Stimulated activated CD8-positive, alpha-beta memory T cell treated with anti-CD3 and anti-CD28 coated beads, Interleukin-7, amount 100 ng/mL, for 24 hours (primary cell): ENCODE data around the gene ING5.
"Not testable (repeated sequence)": the region's sequence is repeated elsewhere in the genome, so short reads cannot be mapped to it uniquely, and the experiment has no call there.

Experiments used
- DNase-seq: peaks from one replicate; pipeline ENCODE4 v3.0.0-alpha.2; 2020; ENCODE audit warnings: low read depth

The ING5 gene

DNA sequence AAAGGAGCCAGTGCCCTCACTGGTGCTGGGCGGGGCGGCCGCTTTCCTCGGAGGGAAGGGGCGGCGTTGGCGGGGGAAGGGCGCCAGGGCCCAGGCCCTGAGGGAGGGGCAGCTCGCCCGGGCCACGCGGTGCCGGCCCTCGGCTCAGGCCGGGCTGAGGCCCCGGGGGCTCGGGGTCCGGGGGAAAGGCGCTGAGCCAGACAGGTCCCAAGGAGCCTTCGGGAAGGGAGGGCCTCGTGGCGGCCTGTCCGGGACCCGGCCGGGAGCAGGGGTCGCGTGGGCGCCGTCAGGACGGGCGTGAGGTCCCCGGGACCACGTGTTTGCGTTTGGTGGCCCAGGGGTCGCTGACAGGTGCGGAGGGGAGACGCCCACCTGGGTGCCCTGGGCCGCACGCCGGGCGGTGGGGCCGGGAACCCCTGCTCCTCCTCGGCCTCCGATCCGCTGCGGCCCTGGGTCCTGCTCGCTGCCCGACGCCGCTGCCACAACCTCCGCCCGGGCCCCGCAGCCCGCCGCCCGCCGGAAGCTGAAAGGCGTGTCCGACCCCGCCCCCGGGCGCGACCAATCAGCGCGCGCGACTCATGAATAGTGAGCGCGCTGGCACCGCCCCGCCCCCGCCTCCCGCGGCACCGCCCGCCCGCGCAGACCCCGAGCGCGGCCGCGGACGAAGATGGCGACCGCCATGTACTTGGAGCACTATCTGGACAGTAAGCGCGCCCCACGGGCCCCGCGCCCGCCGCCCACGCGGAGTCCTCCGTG, at the start of gene ING5:
Gene ING5 (plus strand): TSS at position 641 of the 756 bp plus-strand sequence. CDS start 27 bp downstream, at position 668.
- peak; percentile 93 for DNase-seq

DNA sequence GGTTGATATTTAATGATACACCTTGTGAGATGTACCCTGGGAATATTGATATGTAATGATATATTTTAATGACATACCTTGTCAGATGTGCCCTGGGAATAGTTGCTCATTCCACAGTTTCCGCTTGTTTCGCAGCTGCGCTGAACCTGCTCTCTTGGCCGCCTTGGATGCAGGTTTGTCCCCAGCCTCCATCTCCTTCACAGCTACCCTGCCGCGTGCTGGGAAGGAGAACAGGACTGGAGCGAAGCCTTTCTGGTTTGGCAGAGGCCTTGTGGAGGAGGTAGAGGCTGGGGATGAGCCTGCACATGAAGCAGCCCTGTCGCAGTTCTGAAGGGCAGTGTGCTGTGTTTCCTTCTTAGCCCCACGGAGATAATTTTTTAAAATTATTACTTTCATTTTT, 49.7 kb upstream of the ING5 start:
- no peak for DNase-seq

DNA sequence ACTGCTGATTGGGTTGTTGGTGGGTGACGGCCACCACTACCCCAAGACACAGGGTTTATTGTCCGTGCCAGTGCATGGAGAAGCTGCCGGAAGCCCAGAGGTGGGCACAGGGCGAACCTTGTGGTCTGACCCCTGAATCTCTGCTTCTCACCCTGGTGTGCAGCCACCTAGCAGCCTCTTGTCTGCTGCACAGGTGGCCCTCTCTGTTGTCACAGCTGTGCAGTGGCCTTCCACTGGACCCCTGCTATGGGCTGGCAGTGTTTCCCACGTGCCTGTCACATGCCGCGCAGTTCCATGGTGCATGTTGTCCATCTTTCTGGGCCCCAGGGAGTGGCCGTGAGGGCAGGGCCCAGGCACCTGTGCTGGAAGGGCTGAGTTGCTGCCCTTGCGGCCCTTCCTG, 49.1 kb upstream of the ING5 start:
- DNase-seq: no peak

DNA sequence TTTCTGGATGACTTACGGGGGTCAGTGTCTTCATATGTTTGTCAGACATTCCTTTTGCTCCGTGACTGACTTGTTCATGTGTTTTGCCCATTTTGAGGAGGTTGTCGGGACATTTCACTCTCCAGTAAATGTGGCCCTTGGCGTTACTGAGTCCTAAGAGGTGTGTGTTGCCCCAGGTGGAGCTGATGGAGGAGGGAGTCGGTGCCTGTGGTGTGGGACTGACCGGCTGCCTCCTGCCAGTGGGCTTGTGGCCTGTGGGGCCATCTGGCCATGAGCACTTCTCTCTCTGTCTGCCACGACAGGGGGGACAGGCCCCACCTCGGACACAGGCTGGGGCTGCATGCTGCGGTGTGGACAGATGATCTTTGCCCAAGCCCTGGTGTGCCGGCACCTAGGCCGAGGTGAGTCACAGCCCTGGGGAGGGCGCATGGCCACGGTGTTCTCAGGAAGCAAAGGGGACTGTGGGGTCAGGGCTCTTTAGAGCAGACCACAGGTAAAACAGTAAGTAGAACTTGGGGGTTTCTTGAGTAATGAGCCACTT, 48.6 kb upstream of the ING5 start:
- DNase-seq: no peak

DNA sequence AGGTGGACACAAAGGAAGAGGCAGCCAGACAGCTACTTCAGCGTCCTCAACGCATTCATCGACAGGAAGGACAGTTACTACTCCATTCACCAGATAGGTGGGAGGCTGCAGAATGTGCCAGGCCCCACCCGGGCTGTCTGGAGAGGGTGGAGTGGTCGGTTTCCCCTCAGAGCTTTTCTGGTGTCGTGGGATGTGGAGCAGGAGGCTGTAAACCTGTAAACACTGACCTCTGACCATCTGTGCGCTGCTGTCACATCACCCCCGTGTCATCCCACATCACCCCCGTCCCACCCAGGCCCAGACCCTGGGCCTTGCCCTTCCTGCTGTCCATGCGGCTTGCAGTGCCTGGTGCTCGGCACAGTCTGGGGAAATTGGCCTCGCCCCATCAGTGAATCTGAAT, 47.3 kb upstream of the ING5 start:
- DNase-seq: no peak

DNA sequence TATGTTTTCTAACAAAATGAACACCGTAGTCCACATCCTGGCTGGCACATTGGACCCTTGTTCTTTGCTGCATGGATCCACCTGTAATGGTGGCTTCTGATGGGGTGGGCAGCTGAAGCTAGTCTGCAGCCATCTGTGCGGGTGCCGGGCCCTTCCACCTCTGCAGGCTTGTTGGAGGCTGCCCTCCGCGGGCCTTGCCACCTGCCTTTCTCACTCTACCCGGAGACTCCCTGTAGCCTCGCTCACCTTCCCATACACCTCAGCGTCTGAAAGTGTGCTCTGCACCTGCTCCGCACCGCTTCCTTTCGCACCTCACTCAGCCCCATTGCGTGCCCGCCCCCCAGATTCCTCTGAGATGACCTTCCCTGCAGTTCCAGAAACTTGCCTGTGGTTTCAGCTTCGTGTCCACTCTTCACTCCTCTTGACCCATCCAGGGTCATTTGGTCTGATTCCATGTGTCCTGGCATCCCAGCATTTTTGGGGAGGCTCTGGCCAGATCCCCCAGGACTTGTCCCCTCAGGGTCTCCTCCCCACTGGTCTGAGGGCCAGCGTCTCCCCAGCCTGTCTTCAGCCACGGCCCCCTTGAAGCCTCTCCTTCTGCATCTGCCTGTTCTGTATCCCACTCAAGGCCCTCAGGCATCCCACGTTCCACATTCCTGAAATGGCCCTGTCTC, 46.2 kb upstream of the ING5 start:
- no peak for DNase-seq

DNA sequence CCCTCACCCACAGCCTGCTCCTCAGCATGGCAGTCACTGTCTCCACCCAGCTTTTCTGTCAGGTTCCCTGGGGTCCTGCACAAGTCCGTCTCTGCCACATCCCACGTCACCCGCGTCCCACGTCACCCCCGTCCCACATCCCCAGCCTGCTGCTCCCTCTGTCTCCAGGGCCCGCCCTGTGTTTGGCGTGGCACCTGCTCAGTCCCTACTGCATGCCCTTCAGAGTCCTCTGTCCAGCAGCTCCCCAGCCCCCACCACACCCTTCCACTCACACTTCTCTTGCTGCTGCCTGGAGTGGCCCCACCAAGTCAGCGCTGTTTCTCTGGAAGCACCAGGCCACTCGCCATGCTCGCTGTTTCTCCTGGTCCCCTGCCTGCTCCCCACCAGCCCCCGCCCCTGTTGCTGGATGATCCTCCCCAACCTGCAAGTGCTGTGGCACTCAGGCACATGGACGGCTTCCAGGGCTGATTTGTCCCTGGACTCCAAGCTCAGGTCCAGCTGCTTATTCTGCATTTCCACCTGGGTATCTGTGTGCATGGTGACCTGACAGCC, 45.6 kb upstream of the ING5 start:
- no peak for DNase-seq

DNA sequence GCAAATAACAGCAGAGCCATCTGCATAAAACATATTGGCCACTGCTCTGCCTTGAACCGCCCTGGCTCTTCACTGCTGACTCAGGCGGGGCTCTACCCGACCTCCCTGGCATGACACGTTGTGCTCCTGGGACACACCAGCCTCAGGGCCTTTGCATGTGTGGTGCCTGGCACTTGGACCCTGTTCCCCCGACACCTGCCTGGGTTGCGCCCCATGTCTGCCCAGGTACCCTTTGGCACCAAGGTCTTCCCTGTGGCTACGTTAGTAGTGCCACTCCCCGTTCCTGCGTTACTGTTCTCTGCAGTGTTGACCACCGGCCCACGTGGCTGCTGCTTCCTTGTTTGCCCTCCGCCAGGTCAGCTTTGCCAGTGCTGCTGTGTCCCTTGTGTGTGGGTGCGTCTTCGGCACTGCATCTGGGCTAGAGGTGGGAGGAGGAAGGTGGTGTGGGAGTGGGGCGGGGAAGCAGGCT, 44.0 kb upstream of the ING5 start:
- DNase-seq: no peak

DNA sequence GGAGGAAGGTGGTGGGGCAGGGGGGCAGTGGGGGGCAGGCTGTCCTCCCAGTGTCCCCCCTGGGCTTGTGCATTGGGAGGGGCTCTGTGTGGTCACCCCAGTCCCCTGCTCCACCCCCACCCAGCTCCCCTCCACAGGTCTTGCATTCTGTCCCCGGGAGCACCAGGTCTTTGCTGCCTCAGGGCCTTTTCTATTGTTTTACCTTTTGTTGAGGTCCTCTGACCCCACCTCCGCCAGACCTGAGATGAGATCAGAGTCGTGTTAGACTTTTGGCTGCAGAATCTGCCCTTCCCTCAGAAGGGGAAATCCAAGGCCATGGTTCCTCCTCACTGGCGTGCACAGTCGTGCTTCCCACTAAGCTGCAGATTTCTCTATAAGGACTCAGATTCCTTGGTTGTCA, 43.5 kb upstream of the ING5 start:
- no peak for DNase-seq

DNA sequence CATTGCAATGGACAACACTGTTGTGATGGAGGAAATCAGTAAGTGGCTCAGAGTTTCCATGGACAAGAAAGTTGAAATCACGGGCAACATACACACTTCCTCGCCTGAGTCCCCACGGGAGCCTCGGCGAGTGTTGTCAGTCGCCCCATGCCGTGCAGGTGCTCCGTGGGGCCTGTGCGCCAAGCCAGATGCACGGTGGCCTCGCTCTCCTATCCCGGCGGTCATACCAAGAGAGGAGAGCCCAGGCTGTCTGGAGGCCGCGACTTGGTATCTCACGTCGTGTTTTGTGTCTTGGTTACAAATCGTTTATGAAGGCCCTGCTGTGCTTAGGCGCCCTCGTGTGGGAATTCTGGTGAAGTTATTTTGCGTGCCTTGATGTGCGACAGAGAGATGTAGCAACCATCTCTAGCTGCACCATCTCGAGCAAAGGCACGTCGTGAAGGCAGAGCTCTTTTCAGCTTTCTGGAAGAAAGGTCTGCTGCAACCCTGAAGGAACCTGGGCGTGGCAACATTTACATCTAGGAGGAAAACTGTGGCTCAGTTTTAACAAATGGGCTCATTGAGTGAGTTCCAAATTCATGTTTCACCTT, 42.6 kb upstream of the ING5 start:
- DNase-seq: no peak

DNA sequence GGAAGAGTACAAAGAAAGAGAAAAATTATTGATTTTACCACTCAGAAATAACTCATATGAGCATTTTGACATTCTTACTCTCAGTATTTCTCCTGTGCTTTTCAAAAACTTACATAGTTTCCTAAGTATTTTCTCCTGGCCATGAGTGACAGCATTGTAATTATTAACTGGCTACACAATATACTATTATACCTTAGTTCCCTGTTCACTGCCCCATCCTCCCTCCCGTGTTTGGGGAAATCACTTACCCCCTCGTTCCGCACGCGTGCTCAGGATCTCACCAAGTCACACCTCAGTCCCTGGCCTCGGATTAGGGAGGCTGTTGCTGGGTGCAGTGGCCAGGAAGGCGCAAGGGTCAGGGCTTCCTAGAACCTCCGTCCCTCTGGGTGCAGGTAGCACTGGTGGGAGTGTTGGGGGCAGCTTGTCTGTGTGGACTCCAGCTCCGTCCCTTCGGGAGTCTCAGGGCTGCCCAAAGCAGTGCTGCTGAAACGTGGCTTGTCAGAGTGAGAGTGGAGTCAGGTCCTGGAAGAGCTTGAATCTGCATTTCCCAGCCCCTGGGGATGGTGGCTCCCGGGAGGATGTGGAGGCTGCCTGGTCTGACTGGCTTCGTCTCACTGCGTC, 41.1 kb upstream of the ING5 start:
- no peak for DNase-seq

DNA sequence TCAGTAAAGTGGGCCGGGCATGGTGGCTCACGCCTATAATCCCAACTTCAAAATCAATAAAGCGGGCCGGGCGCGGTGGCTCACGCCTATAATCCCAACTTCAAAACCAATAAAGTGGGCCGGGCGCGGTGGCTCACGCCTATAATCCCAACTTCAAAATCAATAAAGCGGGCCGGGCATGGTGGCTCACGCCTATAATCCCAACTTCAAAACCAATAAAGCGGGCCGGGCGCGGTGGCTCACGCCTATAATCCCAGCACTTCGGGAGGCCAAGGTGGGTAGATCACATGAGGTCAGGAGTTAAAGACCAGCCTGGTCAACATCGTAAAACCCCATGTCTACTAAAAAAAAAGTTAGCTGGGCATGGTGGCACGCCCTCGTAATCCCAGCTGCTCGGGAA, 39.1 kb upstream of the ING5 start:
- not testable (repeated sequence) for DNase-seq

DNA sequence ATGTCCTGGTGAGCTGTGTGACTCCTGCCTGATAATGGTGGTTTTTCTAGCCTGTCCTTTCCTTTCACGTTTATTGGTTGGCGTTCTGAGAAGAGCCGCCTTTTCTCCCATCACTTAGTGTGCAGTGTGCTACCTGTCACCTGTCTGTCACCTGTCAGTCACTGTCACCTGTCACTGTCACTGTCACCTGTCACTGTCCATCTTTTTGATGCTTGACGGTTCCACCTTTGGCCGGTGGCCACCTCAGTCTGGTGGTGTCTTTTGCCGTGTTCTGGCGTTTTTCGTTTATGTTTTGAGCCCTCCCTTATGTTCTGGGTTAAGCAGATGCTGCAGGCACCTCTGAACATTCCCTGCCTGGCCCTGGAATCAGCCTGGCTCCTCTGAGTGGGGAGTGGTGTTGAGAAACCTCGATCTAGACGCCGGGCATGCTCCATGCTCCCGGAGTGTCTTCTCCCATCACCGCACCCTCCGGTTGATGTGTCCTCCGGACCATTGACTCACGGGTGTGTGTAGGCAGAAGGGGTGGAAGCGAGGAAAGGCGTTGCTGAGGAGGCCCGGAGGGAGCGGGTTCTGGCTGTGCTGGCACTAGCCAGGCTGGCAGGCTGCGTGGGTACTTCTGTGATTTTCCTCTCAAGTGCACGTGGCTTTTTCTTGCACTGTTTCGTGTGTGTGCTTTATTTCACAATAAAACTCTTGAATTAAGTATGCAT, 36.0 kb upstream of the ING5 start:
- DNase-seq: no peak

DNA sequence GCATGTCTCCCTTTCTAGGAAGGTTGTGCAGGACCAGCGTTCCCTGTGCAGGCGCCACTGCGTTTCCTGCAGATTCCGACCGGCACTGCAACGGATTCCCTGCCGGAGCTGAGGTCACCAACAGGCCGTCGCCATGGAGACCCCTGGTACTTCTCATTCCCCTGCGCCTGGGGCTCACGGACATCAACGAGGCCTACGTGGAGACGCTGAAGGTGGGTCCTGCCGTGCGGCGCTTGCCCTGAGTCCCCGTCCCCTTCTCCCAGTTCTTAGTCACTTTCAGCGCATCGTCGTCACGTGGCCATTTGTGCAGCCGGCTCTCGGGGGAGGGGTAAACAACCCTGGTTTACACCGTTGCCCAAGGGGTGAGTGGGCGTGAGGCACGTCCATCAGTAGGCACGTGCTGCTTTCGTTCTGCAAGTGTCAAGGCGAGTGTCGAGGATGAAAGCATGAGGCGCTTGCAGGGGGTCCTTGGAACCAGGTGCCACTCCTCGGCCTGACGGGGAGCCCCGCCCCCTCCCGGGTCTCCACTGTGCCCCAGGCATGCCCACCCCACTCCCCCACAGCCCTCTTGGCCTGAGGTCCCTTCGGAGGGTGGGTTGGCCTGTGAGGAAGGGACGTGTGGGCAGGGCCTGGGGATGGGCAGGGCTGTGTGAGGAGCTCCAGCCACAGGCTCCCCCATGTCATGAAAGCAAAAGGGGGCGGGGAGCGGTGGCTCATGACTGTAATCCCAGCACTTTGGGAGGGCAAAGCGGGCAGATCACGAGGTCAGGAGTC, 35.0 kb upstream of the ING5 start:
- DNase-seq: no peak

DNA sequence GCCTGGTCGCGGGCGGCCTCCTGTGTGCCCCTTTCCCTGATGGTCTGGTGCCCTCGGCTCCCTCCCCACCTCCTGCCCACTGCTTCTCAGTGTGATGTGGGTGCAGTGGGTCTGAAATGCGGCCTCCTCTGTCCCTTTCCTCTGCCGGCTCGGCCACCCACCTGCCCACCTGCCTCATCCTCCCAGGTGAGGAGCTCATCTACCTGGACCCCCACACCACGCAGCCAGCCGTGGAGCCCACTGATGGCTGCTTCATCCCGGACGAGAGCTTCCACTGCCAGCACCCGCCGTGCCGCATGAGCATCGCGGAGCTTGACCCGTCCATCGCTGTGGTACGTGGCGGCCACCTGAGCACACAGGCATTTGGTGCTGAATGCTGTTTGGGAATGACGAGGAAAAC, 33.5 kb upstream of the ING5 start:
- DNase-seq: no peak

DNA sequence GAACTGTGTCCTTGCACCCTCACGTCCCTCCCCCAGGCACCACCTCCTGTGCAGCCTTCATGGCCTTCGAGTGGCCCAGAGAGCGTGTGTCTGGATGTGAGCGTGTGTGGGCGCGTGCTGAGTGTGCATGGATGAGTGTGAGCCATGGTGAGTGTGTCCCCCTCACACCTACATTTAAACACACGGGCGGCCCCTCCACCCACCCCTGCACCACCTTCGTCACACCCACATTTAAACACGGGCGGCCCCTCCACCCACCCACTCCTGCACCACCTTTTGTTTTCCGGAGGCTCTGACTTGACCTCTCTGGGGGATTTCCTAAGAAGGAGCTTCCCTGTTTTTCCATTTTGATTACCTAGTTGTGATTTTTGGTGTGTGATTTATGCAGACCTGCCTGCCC, 33.0 kb upstream of the ING5 start:
- no peak for DNase-seq

DNA sequence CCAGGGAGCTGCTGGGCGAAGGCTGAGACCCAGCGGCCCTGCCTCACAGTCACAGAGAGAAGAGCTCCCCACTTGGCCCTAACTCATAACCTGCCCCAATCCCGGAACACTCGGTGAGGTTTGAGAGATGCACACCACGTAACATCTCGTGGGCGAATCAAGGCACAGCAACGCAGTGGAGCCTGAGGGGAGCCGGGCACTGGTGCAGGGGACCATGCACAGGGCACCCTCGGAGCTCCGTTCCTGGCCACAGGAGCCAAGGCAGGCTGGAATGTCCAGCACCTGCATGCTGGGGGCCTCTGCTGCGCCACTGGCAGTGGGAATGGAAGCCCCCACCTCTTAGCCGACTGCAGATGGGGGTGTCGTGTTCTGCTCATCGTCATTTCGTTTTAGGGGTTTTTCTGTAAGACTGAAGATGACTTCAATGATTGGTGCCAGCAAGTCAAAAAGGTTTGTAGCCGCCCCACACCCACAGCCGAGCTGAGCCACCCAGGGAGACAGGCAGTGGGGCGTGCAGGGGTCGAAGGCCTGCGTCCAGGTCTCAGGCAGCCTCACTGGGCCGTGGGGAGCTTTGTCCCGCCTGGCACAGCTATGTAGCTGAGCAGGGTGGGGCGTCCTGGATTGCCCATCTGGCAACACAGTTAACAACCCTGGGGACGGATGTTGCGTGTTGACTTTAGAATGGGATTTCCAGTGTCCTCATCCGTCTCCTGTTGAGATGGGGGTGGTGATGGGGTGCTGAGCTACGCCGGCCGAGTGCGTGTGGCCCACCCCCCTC, 31.3 kb upstream of the ING5 start:
- no peak for DNase-seq

DNA sequence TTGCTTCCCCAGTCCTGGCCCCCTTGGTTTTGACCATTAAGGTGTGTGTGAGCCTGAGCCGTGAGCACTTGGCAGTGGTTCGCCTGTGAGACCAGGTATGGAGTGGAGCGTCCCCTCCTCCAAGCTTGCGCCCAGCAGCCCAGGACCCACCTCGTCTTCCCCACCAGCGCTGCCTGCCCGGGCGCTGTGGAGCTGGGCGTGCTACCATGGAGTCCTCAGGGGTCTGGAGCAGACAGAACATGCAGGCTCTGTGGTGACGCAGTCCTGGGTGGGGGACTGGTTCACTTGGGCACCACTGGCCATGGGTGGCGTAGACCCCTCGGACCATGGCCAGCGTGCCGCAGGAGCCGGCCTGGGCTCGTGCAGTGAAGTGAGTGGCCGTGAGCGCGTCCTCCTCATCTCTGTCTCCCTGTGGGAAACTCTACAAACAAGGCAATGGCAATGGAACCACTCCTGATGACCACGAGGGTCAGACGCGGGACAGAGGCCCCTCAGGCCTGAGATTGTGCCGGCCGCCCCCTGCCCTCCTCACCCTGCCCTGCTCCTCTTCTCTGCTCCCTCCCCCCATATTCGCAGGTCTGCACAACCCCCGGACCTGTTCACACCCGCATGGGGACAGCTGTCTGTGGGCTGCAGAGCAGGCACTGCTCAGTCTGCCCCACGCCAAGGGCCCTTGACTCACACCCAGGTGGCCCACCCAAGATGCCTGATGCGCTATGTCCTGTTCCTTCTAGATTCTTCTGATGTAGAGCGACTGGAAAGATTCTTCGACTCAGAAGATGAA, 30.2 kb upstream of the ING5 start:
- DNase-seq: no peak
